Neuronal stem cell (in vitro differentiated cells): ENCODE data around the gene HSPA1B.
"Not testable (repeated sequence)": the region's sequence is repeated elsewhere in the genome, so short reads cannot be mapped to it uniquely, and the experiment has no call there.

Experiments
- DNase-seq: peaks from one replicate; pipeline ENCODE4 v3.0.0-alpha.2; 2013; ENCODE audit warnings: low spot score
- H2AFZ ChIP-seq: one replicate; pipeline ENCODE4 v1.6.1; 2013; ENCODE audit warnings: mild to moderate bottlenecking, low read length, inconsistent platforms
- H2AK5ac ChIP-seq: 2 replicates; pipeline ENCODE4 v1.6.1; 2013; ENCODE audit warnings: low read depth, mild to moderate bottlenecking, inconsistent platforms, low read length, moderate library complexity, mixed read lengths
- H2BK120ac ChIP-seq: 2 replicates; pipeline ENCODE4 v1.6.1; 2013; ENCODE audit warnings: low read depth, mild to moderate bottlenecking, inconsistent platforms, low read length, moderate library complexity, mixed read lengths
- H2BK12ac ChIP-seq: one replicate; pipeline ENCODE4 v1.6.1; 2013; ENCODE audit warnings: low read length, inconsistent platforms
- H2BK15ac ChIP-seq: 2 replicates; pipeline ENCODE4 v1.6.1; 2013; ENCODE audit warnings: mild to moderate bottlenecking, low read length, inconsistent platforms, mixed read lengths
- H2BK5ac ChIP-seq: one replicate; pipeline ENCODE4 v1.6.1; 2013; ENCODE audit warnings: inconsistent platforms, mild to moderate bottlenecking, low read length, moderate library complexity
- H3K14ac ChIP-seq: one replicate; pipeline ENCODE4 v1.6.1; 2013; ENCODE audit warnings: low read length, inconsistent platforms
- H3K18ac ChIP-seq: 2 replicates; pipeline ENCODE4 v1.6.1; 2013; ENCODE audit warnings: low read length, inconsistent platforms
- H3K23ac ChIP-seq: 2 replicates; pipeline ENCODE4 v1.6.1; 2013; ENCODE audit warnings: low read depth, mild to moderate bottlenecking, mixed read lengths, low read length, inconsistent platforms; ENCODE audit not compliant: poor library complexity
- H3K27ac ChIP-seq: replicated peaks from 3 replicates; pipeline ENCODE4 v1.5.1; 2013; ENCODE audit warnings: low read length, inconsistent platforms
- H3K27me3 ChIP-seq, 3 experiments: 2 replicates each; pipeline ENCODE4 v1.6.1; 2013; ENCODE audit warnings: low read length in 3 of 3, mild to moderate bottlenecking in 2 of 3, inconsistent platforms in 1 of 3, low read depth in 1 of 3, mixed read lengths in 1 of 3, moderate library complexity in 1 of 3; ENCODE audit not compliant: control insufficient read depth in 3 of 3, insufficient read depth in 3 of 3
- H3K36me3 ChIP-seq, 2 donors: replicated peaks in 1 of 2; 2 replicates each; pipeline ENCODE4 v1.6.1; 2013; ENCODE audit warnings: low read length in 2 of 2; ENCODE audit not compliant: control insufficient read depth in 2 of 2, insufficient read depth in 2 of 2
- H3K4ac ChIP-seq: 2 replicates; pipeline ENCODE4 v1.6.1; 2013; ENCODE audit warnings: inconsistent platforms, mild to moderate bottlenecking, low read length, moderate library complexity
- H3K4me1 ChIP-seq, 2 donors: 1 replicate in 1 of 2; 2 replicates in 1 of 2; pipeline ENCODE4 v1.6.1; 2013; ENCODE audit warnings: low read length in 2 of 2, low read depth in 1 of 2; ENCODE audit not compliant: control insufficient read depth in 2 of 2, insufficient read depth in 1 of 2
- H3K4me2 ChIP-seq: one replicate; pipeline ENCODE4 v1.6.1; 2013; ENCODE audit warnings: mild to moderate bottlenecking, low read length, inconsistent platforms; ENCODE audit not compliant: insufficient read depth, poor library complexity, severe bottlenecking
- H3K4me3 ChIP-seq, 2 donors: 2 replicates each; pipeline ENCODE4 v1.5.1; 2013; ENCODE audit warnings: low read length in 2 of 2, mild to moderate bottlenecking in 2 of 2, inconsistent platforms in 1 of 2, moderate library complexity in 1 of 2
- H3K79me1 ChIP-seq: one replicate; pipeline ENCODE4 v1.6.1; 2013; ENCODE audit warnings: low read depth, mild to moderate bottlenecking, inconsistent platforms, low read length, moderate library complexity
- H3K9ac ChIP-seq: one replicate; pipeline ENCODE4 v1.6.1; 2013; ENCODE audit warnings: mild to moderate bottlenecking, low read depth, low read length, inconsistent platforms; ENCODE audit not compliant: poor library complexity
- H3K9me3 ChIP-seq, 2 donors: replicated peaks in 1 of 2; 2 replicates each; pipeline versions ENCODE3 to v1.6.1; 2013; ENCODE audit warnings: low read length in 2 of 2, mild to moderate bottlenecking in 2 of 2, inconsistent platforms in 1 of 2, low read depth in 1 of 2, mixed read lengths in 1 of 2, moderate library complexity in 1 of 2; ENCODE audit not compliant: control insufficient read depth in 2 of 2, insufficient read depth in 1 of 2
- H4K8ac ChIP-seq: one replicate; pipeline ENCODE4 v1.6.1; 2013; ENCODE audit warnings: low read depth, mild to moderate bottlenecking, inconsistent platforms, low read length, moderate library complexity
- H4K91ac ChIP-seq: one replicate; pipeline ENCODE4 v1.6.1; 2013; ENCODE audit warnings: low read length, low read depth, mild to moderate bottlenecking, inconsistent platforms; ENCODE audit not compliant: poor library complexity
- WGBS, 2 donors: extraction: QIAGEN DNeasy Blood & Tissue Kit; methylation state at CpG; one replicate each; pipeline ENCODE4 v1.1.7; 2013; ENCODE audit warnings: missing lambda C conversion rate in 2 of 2, mixed read lengths in 1 of 2; ENCODE audit not compliant: insufficient read length in 2 of 2, insufficient replicate concordance in 1 of 2; ENCODE audit errors: extremely low coverage in 2 of 2; 5-methylcytosine and 5-hydroxymethylcytosine counted together

Gene HSPA1B

DNA sequence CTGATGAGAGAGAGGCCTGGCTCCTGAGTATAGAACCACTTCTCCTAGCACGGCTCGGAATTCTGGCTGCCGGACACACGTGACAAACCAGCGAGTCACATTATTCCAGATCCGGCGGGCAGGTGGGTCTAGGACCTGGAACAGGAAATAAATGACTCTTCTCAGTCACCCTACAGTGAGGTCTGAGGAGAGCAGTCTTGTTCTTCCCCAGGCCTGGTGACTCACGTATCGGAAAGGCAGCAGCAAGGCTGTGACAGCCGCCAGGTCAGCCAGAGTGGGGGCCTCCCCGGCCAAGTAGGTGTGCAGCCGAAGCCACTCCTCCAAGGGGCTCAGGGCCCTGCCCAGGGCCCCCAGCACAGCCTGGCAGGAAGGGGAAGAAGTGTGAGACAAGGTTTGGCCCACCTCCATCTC lies 34.8 kb upstream of the HSPA1B start:
- no peak overlapping the region for H3K4ac ChIP-seq
- no peak overlapping the region for H4K91ac ChIP-seq
- no peak overlapping the region for H3K4me3 ChIP-seq
- H2AFZ ChIP-seq = no peak overlapping the region
- no CpG with 5 or more reads among the region's 12 CpGs for WGBS, 2 donors
- H3K9me3 ChIP-seq = no peaks in the 10 kb centered on the region
- H3K36me3 ChIP-seq = peaks cover 18 to 63% of the 10 kb centered on the region in 2 donors
- no peak overlapping the region for H4K8ac ChIP-seq
- H2BK5ac ChIP-seq = no peak overlapping the region
- no peaks in the 10 kb centered on the region for H3K27me3 ChIP-seq
- no peak for DNase-seq
- peaks cover 2 to 5% of the 10 kb centered on the region in 2 donors for H3K4me1 ChIP-seq
- H3K23ac ChIP-seq = no peak overlapping the region
- H2BK12ac ChIP-seq = no peak overlapping the region
- H3K4me2 ChIP-seq = no peak overlapping the region
- H3K9ac ChIP-seq = no peak overlapping the region
- H3K14ac ChIP-seq = no peak overlapping the region
- H2AK5ac ChIP-seq = no peak overlapping the region
- H3K18ac ChIP-seq = no peak overlapping the region
- H3K27ac ChIP-seq = no peak overlapping the region
- no peaks in the 10 kb centered on the region for H3K79me1 ChIP-seq
- no peak overlapping the region for H2BK15ac ChIP-seq
- H2BK120ac ChIP-seq = no peak overlapping the region

DNA sequence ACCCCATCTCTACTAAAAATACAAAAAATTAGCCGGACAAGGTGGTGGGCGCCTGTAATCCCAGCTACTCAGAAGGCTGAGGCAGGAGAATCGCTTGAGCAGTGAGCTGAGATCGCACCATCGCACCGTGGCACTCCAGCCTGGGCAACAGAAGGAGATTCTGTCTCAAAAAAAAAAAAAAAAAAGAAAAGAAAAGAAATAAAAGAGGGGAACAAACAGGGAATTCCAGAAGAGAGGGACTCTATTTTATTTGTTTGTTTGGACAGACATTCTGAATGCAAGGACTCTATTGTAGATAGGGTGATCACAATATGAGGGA lies 33.7 kb upstream of the HSPA1B start:
- H3K9ac ChIP-seq, H3K79me1 ChIP-seq, H2AK5ac ChIP-seq, H2BK12ac ChIP-seq, H4K8ac ChIP-seq, H3K4me1 ChIP-seq, H2AFZ ChIP-seq, H4K91ac ChIP-seq, H3K23ac ChIP-seq, H3K18ac ChIP-seq, H2BK5ac ChIP-seq, H2BK120ac ChIP-seq, H3K27ac ChIP-seq, H3K14ac ChIP-seq, H3K27me3 ChIP-seq, H3K9me3 ChIP-seq, H2BK15ac ChIP-seq, H3K4ac ChIP-seq, DNase-seq: not testable (repeated sequence)
- no CpG with 5 or more reads among the region's 6 CpGs for WGBS, 2 donors
- H3K4me2 ChIP-seq = peak overlapping the region; percentile 34
- peak overlapping the region in 1 of 2 donors; percentile 77 for H3K4me3 ChIP-seq
- H3K36me3 ChIP-seq = peaks cover 22 to 68% of the 10 kb centered on the region in 2 donors

- no peaks in the 10 kb centered on the region for H3K27me3 ChIP-seq
- H3K9ac ChIP-seq = peak overlapping the region; percentile 96
- H2BK12ac ChIP-seq = no peak overlapping the region
- no CpG with 5 or more reads among the region's 7 CpGs for WGBS, 2 donors
- H3K4me1 ChIP-seq = peaks cover 2 to 5% of the 10 kb centered on the region in 2 donors
- DNase-seq = no peak
- no peak overlapping the region for H3K27ac ChIP-seq
- no peak overlapping the region for H4K8ac ChIP-seq
- no peak overlapping the region for H2BK120ac ChIP-seq
- no peak overlapping the region for H3K23ac ChIP-seq
- peaks cover 20 to 66% of the 10 kb centered on the region in 2 donors for H3K36me3 ChIP-seq
- peak overlapping the region; percentile 21 for H2AK5ac ChIP-seq
- no peak overlapping the region for H3K14ac ChIP-seq
- H2BK5ac ChIP-seq = peak overlapping the region; percentile 99
- H3K79me1 ChIP-seq = no peaks in the 10 kb centered on the region
- H3K4me2 ChIP-seq = peak overlapping the region; percentile 98
- no peaks in the 10 kb centered on the region for H3K9me3 ChIP-seq
- no peak overlapping the region for H2BK15ac ChIP-seq
- H2AFZ ChIP-seq = peak overlapping the region; percentile 95
- peak overlapping the region; percentile 77 to 87 for H3K4me3 ChIP-seq
- H3K18ac ChIP-seq = peak overlapping the region; percentile 39
- H4K91ac ChIP-seq = no peak overlapping the region
- H3K4ac ChIP-seq = no peak overlapping the region
These were observed 33.2 kb upstream of the HSPA1B start for GRCh38 chr6:31794294-31794865.

DNA sequence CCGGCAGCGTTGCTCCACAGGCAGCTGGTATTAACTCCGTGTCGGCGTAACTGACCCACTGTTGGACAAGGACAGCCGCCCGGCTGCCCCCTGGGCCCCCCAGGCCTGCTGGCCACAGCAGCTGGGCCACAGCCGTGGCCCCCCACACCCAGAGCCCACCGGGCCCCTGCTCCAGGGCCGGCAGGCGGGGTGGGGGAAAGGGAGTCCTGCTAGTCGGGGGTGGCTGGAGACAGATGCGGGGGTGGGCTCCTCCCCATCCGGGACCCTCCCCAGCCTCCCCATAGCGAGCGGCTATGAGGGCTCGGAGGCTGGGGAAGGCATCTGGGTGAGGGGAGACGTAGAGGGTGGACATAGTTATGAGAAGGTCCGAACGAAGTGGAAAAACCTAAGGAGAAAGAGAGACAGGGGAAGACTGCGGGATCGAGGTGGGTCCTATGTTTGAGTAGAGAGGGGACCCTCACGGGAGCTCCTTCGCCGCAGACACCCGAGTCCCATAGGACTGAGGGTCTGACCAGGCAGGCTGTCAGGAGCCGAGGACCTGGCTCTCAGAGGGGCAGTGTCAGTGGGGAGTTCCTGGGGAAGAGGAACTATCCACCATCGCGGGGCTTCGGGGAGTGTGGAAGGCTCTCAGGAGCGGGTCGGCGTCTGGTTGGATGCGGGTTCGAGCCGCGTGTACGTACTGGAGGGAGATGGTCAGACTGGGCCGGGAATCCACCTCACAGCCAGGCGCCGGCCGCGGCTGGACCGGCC lies 32.5 kb upstream of the HSPA1B start:
- Histone ChIP-seq H3K27ac (peak overlapping the region; percentile 91), H3K9ac (peak overlapping the region; percentile 96), H4K91ac (peak overlapping the region; percentile 79), H2BK5ac (peak overlapping the region; percentile 99), H3K4me3 (peak overlapping the region; percentile 77 to 87), H2BK15ac (no peak overlapping the region), H3K4me1 (peaks cover 2 to 5% of the 10 kb centered on the region in 2 donors), H3K4me2 (peak overlapping the region; percentile 98), H3K27me3 (no peaks in the 10 kb centered on the region), H2BK120ac (no peak overlapping the region), H3K36me3 (peaks cover 18 to 65% of the 10 kb centered on the region in 2 donors), H2BK12ac (no peak overlapping the region), H3K79me1 (no peaks in the 10 kb centered on the region), H3K9me3 (no peaks in the 10 kb centered on the region), H3K23ac (peak overlapping the region; percentile 99), H2AFZ (peak overlapping the region; percentile 95), H3K4ac (no peak overlapping the region), H2AK5ac (peak overlapping the region; percentile 83), H4K8ac (peak overlapping the region; percentile 30), H3K14ac (no peak overlapping the region), H3K18ac (peak overlapping the region; percentile 90)
- WGBS, 2 donors = no CpG with 5 or more reads among the region's 44 CpGs
- peak; percentile 27 for DNase-seq
